ENCODE results near the gene PLEKHA5.

PLEKHA5 gene

GRCh38 chr12:19234981-19235871 lies 105.7 kb downstream of the PLEKHA5 start:
- DNase-seq: no peak

- no peak for DNase-seq
Measured at GRCh38 chr12:19236656-19237055, 107.1 kb downstream of the PLEKHA5 start.

GRCh38 chr12:19238540-19238939 lies 109.0 kb downstream of the PLEKHA5 start:
- DNase-seq: no peak

GRCh38 chr12:19239102-19239501 lies 109.6 kb downstream of the PLEKHA5 start:
- DNase-seq: no peak

- DNase-seq: no peak
Measured at GRCh38 chr12:19239616-19240234, 110.2 kb downstream of the PLEKHA5 start.

GRCh38 chr12:19242581-19242980 lies 113.0 kb downstream of the PLEKHA5 start:
- no peak for DNase-seq

- DNase-seq: no peak
Measured at GRCh38 chr12:19243551-19243950, 114.0 kb downstream of the PLEKHA5 start.

GRCh38 chr12:19244312-19244711 lies 114.8 kb downstream of the PLEKHA5 start:
- no peak for DNase-seq

- no peak for DNase-seq
Measured at GRCh38 chr12:19245106-19245505, 115.6 kb downstream of the PLEKHA5 start.

- no peak for DNase-seq
Measured at GRCh38 chr12:19245666-19246065, 116.1 kb downstream of the PLEKHA5 start.

GRCh38 chr12:19246933-19247332 lies 117.4 kb downstream of the PLEKHA5 start:
- no peak for DNase-seq

GRCh38 chr12:19248929-19249602 lies 119.5 kb downstream of the PLEKHA5 start:
- DNase-seq: no peak

- no peak for DNase-seq
Measured at GRCh38 chr12:19251481-19252132, 122.1 kb downstream of the PLEKHA5 start.

GRCh38 chr12:19260135-19260534 lies 130.6 kb downstream of the PLEKHA5 start:
- no peak for DNase-seq

GRCh38 chr12:19261773-19262172 lies 132.2 kb downstream of the PLEKHA5 start:
- DNase-seq: no peak

GRCh38 chr12:19263672-19264071 lies 134.1 kb downstream of the PLEKHA5 start:
- DNase-seq: no peak

GRCh38 chr12:19273482-19274330 lies 144.2 kb downstream of the PLEKHA5 start:
- no peak for DNase-seq

GRCh38 chr12:19276767-19277166 lies 147.2 kb downstream of the PLEKHA5 start:
- no peak for DNase-seq

GRCh38 chr12:19277711-19278110 lies 148.2 kb downstream of the PLEKHA5 start:
- DNase-seq: no peak

GRCh38 chr12:19278407-19278806 lies 148.9 kb downstream of the PLEKHA5 start:
- no peak for DNase-seq

- DNase-seq: no peak
Measured at GRCh38 chr12:19282133-19282699, 152.7 kb downstream of the PLEKHA5 start.

GRCh38 chr12:19284658-19285057 lies 155.1 kb downstream of the PLEKHA5 start:
- no peak for DNase-seq
